Peyer's patch (tissue), 4 donors: ENCODE measurements around the gene NOX5.

Experiments used
- CTCF ChIP-seq, 6 experiments: fragments of 450-650 bp in 4 of 6; fragments of 200-600 bp in 2 of 6; sonication (generic) in 1 of 6; IDR thresholded peaks; one replicate each; pipeline ENCODE4 v1.5.1; 2017 to 2019; ENCODE audit warnings: antibody characterized with exemption in 6 of 6, mild to moderate bottlenecking in 3 of 6, moderate library complexity in 1 of 6
- POLR2A ChIP-seq, 2 donors: fragments of 450-650 bp; IDR thresholded peaks; one replicate each; pipeline ENCODE4 v1.5.1; 2017; ENCODE audit warnings: antibody characterized with exemption in 2 of 2, mild to moderate bottlenecking in 2 of 2, moderate library complexity in 2 of 2

GRCh38 chr15:69095274-69095673, 80.8 kb downstream of the NOX5 start:
- no peak for TF ChIP-seq POLR2A (IDR thresholded peaks at IDR 0.05)
- no peak for TF ChIP-seq CTCF (IDR thresholded peaks at IDR 0.05)
